ENCODE measurements around the gene DLGAP1. TPM values are rescaled to one million over a fixed set of nuclear protein-coding genes. Genes with fewer than 3 reads are reported as not detected.

The DLGAP1 gene
- total and polyA plus RNA-seq, 2 of the 8 experiments (the other 6 are each of a cell fraction or from before 2014, with no cell fraction given) = 11.8 to 16.9 TPM

GRCh38 chr18:3972291-3972930 lies 482.7 kb downstream of the DLGAP1 start:
- H3K4me3 ChIP-seq (ENCODE audit: extremely low read depth in 1 of 4, insufficient read depth in 2 of 4, low read depth in 3 of 4, low read length in 4 of 4) = no peak overlapping the region
- ChIA-PET CTCF (ENCODE audit: partially characterized antibody) (interaction anchor here (0.7 to 1.9 kb wide), 9 partner anchors 9 to 201 kb away, joined by 3 to 7 read pairs (median 5); no protein-coding TSS in a partner anchor), POLR2A (ENCODE audit: partially characterized antibody) (interaction anchor here (1.2 kb wide), 1 partner anchor 36 kb away, joined by 3 read pairs; no protein-coding TSS in a partner anchor)
- no peak overlapping the region for H2AK5ac ChIP-seq (ENCODE audit: low read depth, low read length)
- H3K4me2 ChIP-seq (ENCODE audit: insufficient read depth in 1 of 2, low read depth in 2 of 2, low read length in 2 of 2) = no peak overlapping the region
- H2BK120ac ChIP-seq (replicated peaks; ENCODE audit: low read depth, low read length) = no peak overlapping the region
- H2BK15ac ChIP-seq (ENCODE audit: low read length) = no peak overlapping the region
- H2BK12ac ChIP-seq (ENCODE audit: low read depth, low read length) = no peak overlapping the region
- no peaks in the 10 kb centered on the region for H3K79me1 ChIP-seq (ENCODE audit: low read depth, low read length)
- H3K14ac ChIP-seq (ENCODE audit: insufficient read length) = no peak overlapping the region
- no peak overlapping the region for H3K23ac ChIP-seq (ENCODE audit: insufficient read length)
- WGBS, 2 experiments (ENCODE audit: extremely low coverage in 1 of 2, insufficient coverage in 1 of 2, insufficient read length in 1 of 2, insufficient replicate concordance in 2 of 2, low coverage in 1 of 2, low lambda C conversion rate in 2 of 2, missing lambda C conversion rate in 1 of 2) = 76% methylated on average over 6 of the region's 6 CpGs; no CpG with 5 or more reads in 1 of the 2 experiments
- H3K56ac ChIP-seq (replicated peaks; ENCODE audit: insufficient read length, low read depth, low read length) = no peak overlapping the region
- H3K9me3 ChIP-seq (ENCODE audit: insufficient read depth in 2 of 2, low read depth in 1 of 2, low read length in 1 of 2) = no peaks in the 10 kb centered on the region
- no peak overlapping the region for H3K9ac ChIP-seq (replicated peaks in 1 of 4; ENCODE audit: extremely low read depth in 1 of 4, low read depth in 3 of 4, low read length in 3 of 4)
- H3K4ac ChIP-seq (replicated peaks; ENCODE audit: insufficient read length, low read depth, low read length) = no peak overlapping the region
- H2AFZ ChIP-seq (ENCODE audit: low read length) = no peak overlapping the region
- peak in 1 of 2 experiments; percentile 58 for DNase-seq (ENCODE audit: low read depth in 1 of 2, low spot score in 2 of 2)
- H2BK5ac ChIP-seq (ENCODE audit: low read depth, low read length) = no peak overlapping the region
- no peak overlapping the region for H3K18ac ChIP-seq (ENCODE audit: extremely low read depth, low read length)
- H3K23me2 ChIP-seq (ENCODE audit: low read depth, low read length) = no peaks in the 10 kb centered on the region
- H4K8ac ChIP-seq (ENCODE audit: extremely low read depth, insufficient read depth, low read length) = no peak overlapping the region
- no peaks in the 10 kb centered on the region for H3K27me3 ChIP-seq (replicated peaks in 1 of 4; ENCODE audit: control insufficient read depth in 3 of 4, extremely low read depth in 1 of 4, insufficient read depth in 3 of 4, low read length in 3 of 4)
- FAIRE-seq = peak; percentile 88
- no peak for TF ChIP-seq JUND (IDR thresholded peaks at IDR 0.05; ENCODE audit: low read length)
- 0 out of 2 replicates have a peak, but pooled peaks have one; percentile 31 for TF ChIP-seq TCF12 (IDR thresholded peaks at IDR 0.05; ENCODE audit: low read depth, low read length)
- TF ChIP-seq CTCF (IDR thresholded peaks at IDR 0.05; ENCODE audit: control extremely low read depth in 1 of 3, insufficient read depth in 1 of 3, low read depth in 1 of 3, low read length in 3 of 3) = peak in 1 of 3 experiments; percentile 21; a peak in 1 of 4 replicates
- no peak for TF ChIP-seq EGR1 (IDR thresholded peaks at IDR 0.05; ENCODE audit: borderline replicate concordance, low read depth, low read length)
- TF ChIP-seq CREB1 (IDR thresholded peaks at IDR 0.05) = 0 out of 2 replicates have a peak, but pooled peaks have one; percentile 14
- peak; percentile 65; the same call in 1 of the 2 replicates for TF ChIP-seq POLR2AphosphoS5 (IDR thresholded peaks at IDR 0.05; ENCODE audit: low read depth, low read length)
- TF ChIP-seq TAF7 (optimal IDR thresholded peaks at IDR 0.05; ENCODE audit: borderline replicate concordance, low read depth, low read length) = no peak
- H3K79me2 ChIP-seq (ENCODE audit: control insufficient read depth in 1 of 2, insufficient read depth in 2 of 2, low read length in 2 of 2) = no peaks in the 10 kb centered on the region
- H4K20me1 ChIP-seq (replicated peaks in 1 of 2; ENCODE audit: control insufficient read depth in 1 of 2, insufficient read depth in 2 of 2, low read length in 2 of 2) = no peaks in the 10 kb centered on the region
- no peak overlapping the region for H4K5ac ChIP-seq (ENCODE audit: insufficient read length, low read depth, low read length)
- H3K27ac ChIP-seq (ENCODE audit: low read depth, low read length) = no peak overlapping the region
- peaks cover 0 to 6% (median 3%) of the 10 kb centered on the region in 4 experiments; a peak in 2 of 7 replicates for H3K4me1 ChIP-seq (replicated peaks in 1 of 4; ENCODE audit: control insufficient read depth in 3 of 4, insufficient read depth in 4 of 4, low read length in 3 of 4)
- H2BK20ac ChIP-seq (ENCODE audit: low read length) = no peak overlapping the region
- no peaks in the 10 kb centered on the region for H3K36me3 ChIP-seq (ENCODE audit: control insufficient read depth in 2 of 4, insufficient read depth in 4 of 4, low read length in 3 of 4)
- no peak overlapping the region for H4K91ac ChIP-seq (replicated peaks; ENCODE audit: insufficient read length, low read length)
